HG03066 (cell line): ENCODE measurements around the gene NYAP1.
"Not testable (repeated sequence)": the region's sequence is repeated elsewhere in the genome, so short reads cannot be mapped to it uniquely, and the experiment has no call there.

Experiments used
- ATAC-seq: cut with Tn5 transposase; IDR thresholded peaks from one replicate; pipeline ENCODE4 v1.9.1; 2021; ENCODE audit warnings: low read depth; ENCODE audit not compliant: unreplicated experiment

NYAP1 gene

GRCh38 chr7:100483722-100484672 is at the start of gene NYAP1:
TSS of gene NYAP1 (plus strand) at chr7:100483927. CDS start at chr7:100485312, 1,385 bp downstream.
- no peak for ATAC-seq

GRCh38 chr7:100434297-100435144 is 49.2 kb upstream of the NYAP1 start:
- ATAC-seq, result no peak

DNA sequence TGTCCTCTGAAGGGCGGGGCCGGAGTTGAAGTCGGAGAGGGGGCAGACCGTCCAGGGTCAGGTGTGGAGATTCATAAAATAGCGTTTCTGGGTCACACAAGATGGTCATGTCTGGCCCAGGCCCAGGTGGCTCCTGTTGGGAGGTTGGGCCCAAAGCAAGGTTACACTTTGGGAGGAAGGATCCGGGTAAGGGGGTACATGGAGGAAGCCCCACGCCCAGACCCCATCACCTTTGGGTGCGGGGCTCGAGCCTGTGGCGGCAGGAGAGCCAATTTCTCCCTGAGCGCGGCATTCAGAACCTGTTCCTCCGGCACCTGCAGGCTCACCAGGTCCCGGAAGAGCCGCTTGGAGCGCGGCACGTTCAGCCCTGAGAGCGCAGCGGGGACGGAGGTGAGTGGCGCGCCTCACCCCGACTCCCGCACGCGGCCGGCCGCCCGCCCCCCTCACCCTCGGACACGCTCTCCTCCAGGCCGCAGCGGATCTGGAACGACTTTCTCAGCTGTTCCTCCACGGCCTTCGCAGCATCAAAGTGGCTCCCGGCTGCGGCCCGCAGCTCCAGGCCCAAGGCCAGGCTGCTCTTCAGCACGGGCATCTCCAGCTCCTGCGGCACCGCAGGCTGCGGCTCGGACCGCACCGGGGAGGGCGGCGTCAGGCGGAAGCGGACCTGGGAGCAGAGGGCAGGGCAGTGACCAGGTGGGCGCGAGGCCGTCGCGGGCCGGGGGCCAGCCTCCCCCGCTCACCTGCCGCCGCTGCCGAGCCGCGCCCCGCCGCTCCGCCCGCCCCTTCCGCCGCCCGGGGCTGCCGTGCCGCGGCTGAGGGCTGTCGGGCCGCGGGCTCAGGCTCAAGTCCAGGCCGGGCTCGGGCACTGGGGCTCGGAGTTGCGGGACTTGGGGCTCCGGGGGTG is 48.1 kb upstream of the NYAP1 start:
- ATAC-seq, result peak; percentile 30

DNA sequence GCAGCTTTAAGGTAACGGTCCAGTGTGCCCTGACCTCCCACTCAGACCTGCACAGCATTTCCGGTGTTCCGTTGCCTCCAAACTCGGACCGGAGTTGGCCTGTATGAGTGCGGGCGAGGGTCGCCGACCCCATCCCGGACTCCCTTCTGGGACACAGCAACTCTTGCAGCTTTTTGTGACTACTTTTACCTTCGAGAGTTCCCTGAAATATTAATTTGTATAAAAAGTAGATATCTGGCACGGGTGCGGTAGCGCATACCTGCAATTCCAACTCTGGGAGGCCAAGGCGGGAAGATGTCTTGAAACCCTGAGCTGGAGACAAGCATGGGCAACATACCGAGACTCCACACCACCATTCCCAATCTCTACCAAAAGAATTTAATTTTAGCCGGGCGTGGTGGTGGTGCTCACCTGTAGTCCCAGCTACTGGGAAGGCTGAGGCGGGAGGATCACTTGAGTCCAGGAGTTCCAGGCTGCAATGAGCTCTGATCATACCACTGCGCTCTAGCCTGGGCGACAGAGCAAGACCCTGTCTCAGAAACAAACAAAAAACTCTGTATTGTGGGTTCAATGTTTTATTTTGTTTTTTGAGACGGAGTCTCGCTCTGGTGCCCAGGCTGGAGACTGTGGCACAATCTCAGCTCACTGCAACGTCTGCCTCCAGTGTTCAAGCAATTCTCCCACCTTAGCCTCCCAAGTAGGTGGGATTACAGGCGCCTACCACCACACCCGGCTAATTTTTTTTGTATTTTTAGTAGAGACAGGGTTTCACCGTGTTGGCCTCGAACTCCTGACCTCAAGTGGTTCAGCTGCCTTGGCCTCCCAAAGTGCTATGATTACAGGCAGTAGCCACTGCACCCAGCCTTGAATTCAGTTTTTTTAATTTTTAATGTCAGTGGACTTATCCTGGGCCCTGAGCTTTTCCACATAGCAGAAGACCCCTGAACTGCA is 46.3 kb upstream of the NYAP1 start:
- ATAC-seq, result no peak

DNA sequence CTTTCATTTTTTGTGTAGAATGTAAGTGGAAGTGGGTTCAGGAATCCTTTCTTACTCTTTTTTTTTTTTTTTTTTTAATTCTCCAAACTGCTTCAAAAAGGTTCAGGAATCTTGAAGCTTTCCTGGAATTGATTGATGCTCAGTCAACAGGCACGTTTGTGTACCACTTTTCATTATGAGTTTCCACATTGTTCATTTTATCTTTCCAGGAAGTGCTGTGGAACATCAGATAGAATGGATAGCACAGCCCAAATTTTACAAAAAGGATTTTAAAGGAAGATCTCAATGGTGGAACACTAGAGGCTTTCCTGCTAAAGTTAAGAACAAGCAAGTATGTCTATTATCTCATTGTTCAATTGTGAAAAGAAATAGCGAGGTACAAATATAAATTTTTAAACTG is 45.6 kb upstream of the NYAP1 start:
- ATAC-seq, result no peak

DNA sequence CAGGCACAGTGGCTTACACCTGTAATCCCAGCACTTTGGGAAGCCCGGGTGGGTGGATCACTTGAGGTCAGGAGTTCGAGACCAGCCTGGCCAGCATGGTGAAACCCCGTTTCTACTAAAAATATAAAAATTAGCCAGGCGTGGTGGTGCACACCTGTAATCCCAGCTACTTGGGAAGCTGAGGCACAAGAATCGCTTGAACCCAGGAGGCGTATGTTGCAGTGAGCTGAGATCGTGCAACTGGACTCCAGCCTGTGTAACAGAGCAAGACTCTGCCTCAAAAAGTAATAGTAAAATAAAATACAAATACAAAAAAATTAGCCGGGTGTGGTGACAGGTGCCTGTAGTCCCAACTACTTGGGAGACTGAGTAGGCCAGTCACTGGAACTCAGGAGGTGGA is 45.0 kb upstream of the NYAP1 start:
- ATAC-seq, result not testable (repeated sequence)

GRCh38 chr7:100439244-100439643 is 44.5 kb upstream of the NYAP1 start:
- not testable (repeated sequence) for ATAC-seq

DNA sequence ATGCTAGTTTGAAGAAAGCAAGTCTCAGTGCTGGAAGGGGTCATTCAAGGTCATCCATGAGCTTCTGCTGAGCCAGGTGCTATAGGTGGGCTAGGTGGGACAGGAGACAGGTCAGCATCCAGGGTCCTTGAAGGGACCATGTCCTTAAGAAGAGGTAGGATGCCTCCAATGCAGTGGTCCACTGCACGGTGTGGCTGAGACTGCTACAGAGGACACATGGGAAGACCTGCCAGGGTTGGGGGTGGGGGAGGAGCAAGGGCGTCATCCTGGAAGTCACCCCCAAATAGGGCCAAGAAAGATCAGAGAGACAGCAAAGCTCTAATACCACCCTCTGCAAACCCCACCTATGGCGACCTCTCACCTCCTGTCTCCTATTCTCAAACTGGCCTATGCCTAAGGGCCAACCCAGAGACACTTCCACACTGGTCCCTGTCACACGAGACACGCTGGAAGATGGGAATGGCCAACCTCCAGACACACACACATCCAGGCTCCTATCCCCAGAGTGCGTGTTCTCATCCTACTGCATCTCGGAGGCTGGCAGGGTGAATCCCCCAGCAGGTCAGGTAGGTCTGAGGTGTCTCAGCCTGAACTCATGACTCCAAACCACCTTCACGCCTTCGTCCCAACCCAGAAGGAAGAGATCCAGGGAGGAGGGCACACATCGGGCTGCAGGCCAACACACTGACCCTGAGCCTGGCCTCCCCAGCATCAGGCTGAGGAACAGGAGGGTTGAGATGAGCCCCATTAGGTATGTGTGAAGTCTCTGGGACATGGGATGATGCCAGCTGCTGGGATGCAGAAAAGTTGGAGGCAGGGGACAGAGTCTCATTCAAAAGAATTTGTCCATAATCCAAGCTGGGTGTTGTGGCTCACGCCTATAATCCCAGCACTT is 41.8 kb upstream of the NYAP1 start:
- no peak for ATAC-seq

DNA sequence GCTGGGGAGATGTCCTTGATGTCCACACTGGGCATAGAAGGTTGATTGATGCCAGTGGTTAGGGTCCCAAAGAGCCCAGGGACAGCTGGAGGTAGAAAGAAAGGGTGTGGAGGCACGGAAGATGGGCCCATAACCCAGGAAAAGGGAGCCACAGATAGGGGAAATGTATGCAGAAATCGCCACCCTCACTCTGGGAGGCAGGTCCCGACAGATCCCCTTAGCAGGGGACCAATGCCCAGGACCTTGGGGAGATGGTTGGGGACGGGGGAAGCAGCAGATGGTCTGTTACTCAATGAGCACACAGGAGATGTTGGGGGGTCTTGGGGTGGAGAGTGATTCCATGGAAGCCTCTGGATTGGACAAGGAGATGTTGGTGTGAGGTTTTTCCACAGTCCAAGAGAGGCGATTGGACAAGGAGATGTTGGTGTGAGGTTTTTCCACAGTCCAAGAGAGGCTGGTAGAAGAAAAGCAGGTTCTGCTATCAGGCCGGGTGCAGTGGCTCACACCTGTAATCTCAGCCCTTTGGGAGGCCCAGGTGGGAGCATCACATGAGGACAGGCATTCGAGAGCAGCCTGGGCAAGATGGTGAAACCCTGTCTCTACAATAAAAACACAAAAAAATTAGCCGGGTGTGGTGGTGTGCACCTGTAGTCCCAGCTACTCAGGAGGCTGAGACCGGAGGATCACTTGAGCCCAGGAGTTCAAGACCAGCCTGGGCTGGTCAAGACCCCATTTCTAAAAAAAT is 40.5 kb upstream of the NYAP1 start:
- ATAC-seq, result no peak

- ATAC-seq, result no peak
Observed at GRCh38 chr7:100444311-100445278, 39.1 kb upstream of the NYAP1 start.

DNA sequence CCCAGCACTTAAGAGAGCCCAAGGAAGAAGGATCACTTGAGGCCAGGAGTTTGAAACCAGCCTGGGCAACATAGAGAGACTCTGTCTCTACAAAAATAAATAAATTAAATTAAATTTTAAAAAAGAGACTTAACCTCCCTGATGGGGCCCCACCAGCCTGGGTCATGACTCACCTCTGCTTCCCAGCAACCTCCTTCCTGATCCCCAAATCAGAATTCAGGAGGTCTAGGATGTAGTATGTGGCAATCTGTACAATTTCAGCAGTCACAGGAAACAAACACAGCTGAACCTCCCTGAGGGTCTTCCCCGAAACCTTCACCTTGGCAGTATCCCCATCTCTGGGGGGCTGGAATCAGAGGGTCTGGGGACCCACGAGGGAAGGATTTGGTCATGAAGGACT is 37.7 kb upstream of the NYAP1 start:
- ATAC-seq, result no peak

DNA sequence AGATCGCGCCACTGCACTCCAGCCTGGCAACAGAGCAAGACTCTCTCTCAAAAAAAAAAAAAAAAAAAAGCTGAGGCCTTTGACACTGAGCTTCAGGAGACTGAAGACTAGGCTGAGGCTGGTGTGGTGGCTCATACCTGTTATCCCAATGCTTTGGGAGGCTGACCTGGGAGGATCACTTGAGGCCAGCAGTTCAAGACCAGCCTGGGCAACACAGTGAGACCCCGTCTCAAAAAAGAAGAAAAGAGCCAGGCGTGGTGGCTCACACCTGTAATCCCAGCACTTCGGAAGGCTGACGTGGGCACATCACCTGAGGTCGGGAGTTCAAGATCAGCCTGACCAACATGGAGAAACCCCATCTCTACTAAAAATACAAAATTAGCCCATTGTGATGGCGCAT is 36.4 kb upstream of the NYAP1 start:
- not testable (repeated sequence) for ATAC-seq

DNA sequence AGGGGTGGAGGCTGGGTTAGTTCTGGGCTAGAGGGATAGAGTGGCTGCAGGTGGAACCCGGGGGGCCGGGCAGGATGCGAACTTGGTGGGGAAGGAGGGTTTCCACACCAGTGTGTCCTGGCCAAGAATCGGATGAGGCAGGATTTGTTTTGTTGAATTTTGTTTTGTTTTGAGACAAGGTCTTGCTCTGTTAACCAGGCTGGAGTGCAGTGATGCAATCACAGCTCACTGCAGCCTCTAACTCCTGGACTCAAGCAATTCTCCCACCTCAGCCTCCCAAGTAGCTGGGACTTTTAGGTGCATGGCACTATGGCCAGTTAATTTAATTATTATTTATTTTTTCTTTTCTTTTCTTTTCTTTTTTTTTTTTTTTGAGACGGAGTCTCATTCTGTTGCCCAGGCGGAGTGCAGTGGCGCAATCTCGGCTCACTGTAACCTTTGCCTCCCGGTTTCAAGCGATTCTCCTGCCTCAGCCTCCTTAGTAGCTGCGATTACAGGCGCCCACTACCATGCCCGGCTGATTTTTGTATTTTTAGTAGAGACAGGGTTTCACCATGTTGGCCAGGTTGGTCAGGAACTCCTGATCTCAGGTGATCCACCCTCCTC is 34.4 kb upstream of the NYAP1 start:
- ATAC-seq, result no peak

DNA sequence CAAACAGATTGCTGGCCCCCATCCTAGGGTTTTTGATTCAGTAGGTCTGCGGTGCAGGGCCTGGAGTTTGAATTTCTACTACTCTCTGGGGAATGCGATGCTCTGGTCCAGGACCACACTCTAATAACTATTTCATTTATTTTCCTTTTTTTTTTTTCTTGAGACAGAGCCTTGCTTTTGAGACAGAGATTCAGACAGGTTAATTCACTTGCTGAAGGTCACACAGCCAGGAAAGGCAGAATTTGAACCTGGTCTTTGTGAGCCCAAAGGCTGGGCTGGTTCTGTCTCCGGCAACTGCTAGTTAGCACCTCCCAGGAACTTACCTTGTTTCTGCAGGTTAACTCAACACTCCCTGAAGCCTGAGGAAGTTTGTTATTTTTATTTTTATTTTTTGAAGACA is 31.2 kb upstream of the NYAP1 start:
- no peak for ATAC-seq

DNA sequence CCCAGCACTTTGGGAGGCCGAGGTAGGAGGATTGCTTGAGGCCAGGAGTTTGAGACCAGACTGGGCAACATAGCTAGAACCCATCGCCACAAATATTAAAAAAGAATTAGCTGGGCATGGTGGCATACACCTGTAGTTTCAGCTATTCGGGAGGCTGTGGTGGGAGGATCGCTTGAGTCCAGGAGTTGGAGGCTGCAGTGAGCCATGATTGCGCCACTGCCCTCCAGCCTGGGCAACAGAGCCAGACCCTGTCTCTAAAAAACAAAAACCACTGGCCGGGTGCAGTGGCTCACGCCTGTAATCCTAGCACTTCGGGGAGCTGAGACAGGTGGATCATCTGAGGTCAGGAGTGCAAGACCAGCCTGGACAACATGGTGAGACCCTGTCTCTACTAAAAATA is 29.9 kb upstream of the NYAP1 start:
- ATAC-seq, result not testable (repeated sequence)

GRCh38 chr7:100455206-100455605 is 28.5 kb upstream of the NYAP1 start:
- no peak for ATAC-seq
